WI38 (cell line): ENCODE data around the gene PIAS1.
A peak's percentile ranks its signal among the peaks of the same experiment; 100 is the strongest.
"Not testable (repeated sequence)": the region's sequence is repeated elsewhere in the genome, so short reads cannot be mapped to it uniquely, and the experiment has no call there.

ENCODE experiments used
- H3K4me3 ChIP-seq: 2 replicates; pipeline ENCODE4 v1.5.1; 2011; ENCODE audit warnings: low read depth, mild to moderate bottlenecking, control low read depth, low read length
- CTCF ChIP-seq: IDR thresholded peaks from 2 replicates; pipeline ENCODE4 v1.5.1; 2012; ENCODE audit warnings: low read depth, mild to moderate bottlenecking, control low read depth, low read length

Gene PIAS1

GRCh38 chr15:68224108-68224507, 170.0 kb downstream of the PIAS1 start:
- no peak for TF ChIP-seq CTCF
- H3K4me3 ChIP-seq = no peak overlapping the region

GRCh38 chr15:68224546-68225250, 170.6 kb downstream of the PIAS1 start:
- TF ChIP-seq CTCF = no peak
- no peak overlapping the region for H3K4me3 ChIP-seq

- H3K4me3 ChIP-seq = not testable (repeated sequence)
These were observed 171.3 kb downstream of the PIAS1 start for GRCh38 chr15:68225442-68225841.

GRCh38 chr15:68227643-68228142, 173.6 kb downstream of the PIAS1 start:
- no peak for TF ChIP-seq CTCF
- H3K4me3 ChIP-seq = no peak overlapping the region

GRCh38 chr15:68228143-68228970, 174.2 kb downstream of the PIAS1 start:
- TF ChIP-seq CTCF = no peak
- peak overlapping the region; percentile 66 for H3K4me3 ChIP-seq

- H3K4me3 ChIP-seq = peak overlapping the region; percentile 66
- TF ChIP-seq CTCF = no peak
These were observed 174.9 kb downstream of the PIAS1 start for GRCh38 chr15:68228971-68229385.

GRCh38 chr15:68229386-68230156, 175.5 kb downstream of the PIAS1 start, which contains the start of gene CLN6:
TSS of gene CLN6 (minus strand) at chr15:68229728. CDS start at chr15:68229584, 144 bp downstream.
- H3K4me3 ChIP-seq = peak within 1 kb of the TSS; percentile 66
- TF ChIP-seq CTCF = no peak
